GM12878 (cell line): ENCODE measurements around the gene GCSAM. TPM values are rescaled to one million over a fixed set of nuclear protein-coding genes. Genes with fewer than 3 reads are reported as not detected.

Source experiments
- ATAC-seq: fragments of 200-7000 bp; cut with Tn5 transposase; 3 replicates; pipeline ENCODE4 v1.9.1; 2020; ENCODE audit warnings: mild to moderate bottlenecking, moderate library complexity
- BruUV-seq: library from RNA; stranded (reverse); fragments of 400-500 nt; replicated peaks from 2 replicates; lab custom pipeline; 2021; lab: Mats Ljungman, UMichigan
- CTCF ChIA-PET: fragments of 300-600 bp; sonication (Branson Sonifier 250); formaldehyde crosslinking; extraction: SDS; loops from one replicate; lab custom pipeline; 2021; ENCODE audit warnings: inconsistent platforms; lab: Yijun Ruan, JAX
- POLR2A ChIA-PET: fragments of 350-600 bp; formaldehyde crosslinking; extraction: SDS; loops from one replicate; lab custom pipeline; 2021; ENCODE audit warnings: inconsistent platforms; lab: Charles Lee
- RAD21 ChIA-PET: fragments of 300-600 bp; sonication (Branson Sonifier 250); formaldehyde crosslinking; loops from one replicate; lab custom pipeline; 2023; ENCODE audit warnings: antibody characterized with exemption; ENCODE audit not compliant: unreplicated experiment; lab: Charles Lee
- SMC1A ChIA-PET: fragments of 300-600 bp; sonication (Branson Sonifier 250); formaldehyde crosslinking; loops from one replicate; lab custom pipeline; 2023; ENCODE audit not compliant: unreplicated experiment, uncharacterized antibody; lab: Charles Lee
- DNase-seq: peaks from one replicate; pipeline ENCODE4 v3.0.0-alpha.2; 2011; ENCODE audit warnings: low read depth, low spot score
- FAIRE-seq: peaks from 3 replicates; lab custom pipeline; 2011; peaks lifted over from hg19 to GRCh38; lab: Jason Lieb, UNC
- H2AFZ ChIP-seq: 2 replicates; pipeline ENCODE4 v1.6.0; 2011; ENCODE audit warnings: low read depth, low read length, control low read depth; ENCODE audit not compliant: control insufficient read depth
- H3K27ac ChIP-seq: 2 replicates; pipeline ENCODE4 v1.5.1; 2011; ENCODE audit warnings: control low read depth; ENCODE audit not compliant: control insufficient read depth, insufficient read depth
- H3K27me3 ChIP-seq, 2 experiments: replicated peaks in 1 of 2; 2 replicates each; pipeline versions ENCODE4 v1.6.0 to v1.6.1; 2011; ENCODE audit warnings: low read length in 1 of 2; ENCODE audit not compliant: control insufficient read depth in 2 of 2, insufficient read depth in 2 of 2
- H3K36me3 ChIP-seq, 2 experiments: 2 replicates each; pipeline ENCODE4 v1.5.1; 2011; ENCODE audit warnings: low read length in 1 of 2; ENCODE audit not compliant: control insufficient read depth in 2 of 2, insufficient read depth in 2 of 2
- H3K4me1 ChIP-seq: 2 replicates; pipeline ENCODE4 v1.6.1; 2011; ENCODE audit warnings: mild to moderate bottlenecking, low read length, moderate library complexity, mixed read lengths; ENCODE audit not compliant: control insufficient read depth, insufficient read depth
- H3K4me2 ChIP-seq: 2 replicates; pipeline ENCODE4 v1.6.0; 2011; ENCODE audit warnings: control low read depth; ENCODE audit not compliant: control insufficient read depth, insufficient read depth
- H3K4me3 ChIP-seq: fragments of 200-600 bp; sonication (generic); 2 replicates; pipeline ENCODE4 v1.5.1; 2016
- H3K79me2 ChIP-seq: 2 replicates; pipeline ENCODE4 v1.6.0; 2011; ENCODE audit warnings: low read length; ENCODE audit not compliant: control insufficient read depth, insufficient read depth
- H3K9ac ChIP-seq: 2 replicates; pipeline ENCODE4 v1.8.0; 2011; ENCODE audit warnings: low read length, control low read depth, mixed read lengths; ENCODE audit not compliant: control insufficient read depth, insufficient read depth
- H3K9me3 ChIP-seq: replicated peaks from 3 replicates; pipeline ENCODE4 v1.5.1; 2011; ENCODE audit warnings: mild to moderate bottlenecking, low read length; ENCODE audit not compliant: control insufficient read depth, insufficient read depth
- H4K20me1 ChIP-seq: 2 replicates; pipeline ENCODE4 v1.6.0; 2011; ENCODE audit not compliant: control insufficient read depth, insufficient read depth
- BACH1 ChIP-seq: fragments of 450-650 bp; IDR thresholded peaks from 2 replicates; pipeline ENCODE4 v1.6.1; 2017; ENCODE audit warnings: mild to moderate bottlenecking, borderline replicate concordance
- KAT2A ChIP-seq: conservative IDR thresholded peaks from 2 replicates; pipeline ENCODE4 v1.6.1; 2011; ENCODE audit warnings: low read depth, low read length; ENCODE audit not compliant: control insufficient read depth
- MTA2 ChIP-seq: fragments of 450-650 bp; IDR thresholded peaks from 2 replicates; pipeline ENCODE4 v1.6.1; 2016; ENCODE audit warnings: low read depth, mild to moderate bottlenecking, moderate library complexity
- SIX5 ChIP-seq: IDR thresholded peaks from 2 replicates; pipeline ENCODE4 v1.6.1; 2011; ENCODE audit warnings: mild to moderate bottlenecking, low read depth, low read length, moderate library complexity; ENCODE audit not compliant: severe bottlenecking
- SMAD5 ChIP-seq: IDR thresholded peaks from 2 replicates; pipeline ENCODE4 v1.6.1; 2016; ENCODE audit warnings: antibody characterized with exemption, low read depth
- TCF7 ChIP-seq: IDR thresholded peaks from 2 replicates; pipeline ENCODE4 v1.6.1; 2014; ENCODE audit warnings: antibody characterized with exemption, borderline replicate concordance
- ZNF217 ChIP-seq: fragments of 450-650 bp; IDR thresholded peaks from 2 replicates; pipeline ENCODE4 v1.6.1; 2017; ENCODE audit warnings: antibody characterized with exemption, mild to moderate bottlenecking
- WGBS: methylation state at CpG from one replicate; pipeline ENCODE4 v1.1.6; 2016; ENCODE audit warnings: low lambda C conversion rate; ENCODE audit not compliant: insufficient replicate concordance, insufficient coverage; ENCODE audit errors: missing lambda C conversion rate; 5-methylcytosine and 5-hydroxymethylcytosine counted together
- in situ Hi-C: fragments of 300-500 bp; cut with MboI; formaldehyde crosslinking; loops from 9 replicates; pipeline ENCODE4 v1.14.3; 2018; ENCODE audit warnings: mixed read lengths
- intact Hi-C: fragments of 100-400 bp; cut with micrococcal nuclease; formaldehyde crosslinking; loops from one replicate; pipeline ENCODE4 v1.14.2; 2022; ENCODE audit not compliant: unreplicated experiment
- polyA plus RNA-seq, 11 experiments: library from polyadenylated mRNA; depleted of rRNA in 4 of 11; unstranded in 6 of 11; stranded (reverse) in 5 of 11; fragments of >200 nt; fragmentation: Nextera tagmentation in 4 of 11; fragmentation: Illumina TruSeq in 1 of 11; extraction: Ambion mirVana in 4 of 11; extraction: Trizol in 1 of 11; gene quantifications; 1 replicate in 1 of 11; 2 replicates in 10 of 11; pipeline versions ENCODE4 v1.2.1 to v1.2.3, GENCODE V29; 2011 to 2016; ENCODE audit warnings: inconsistent platforms in 2 of 11, missing spikeins in 2 of 11, low read depth in 1 of 11
- total RNA-seq, 4 experiments: library from RNA; depleted of rRNA in 3 of 4; stranded (reverse); fragments of >200 nt in 3 of 4; fragmentation: Illumina TruSeq in 1 of 4; extraction: Trizol in 1 of 4; gene quantifications; 2 replicates each; pipeline versions ENCODE4 v1.2.1 to v1.2.3, GENCODE V29; 2013 to 2021
- TF ChIP-seq, protein P1 (sequence below): fragments of 450-650 bp; IDR thresholded peaks from 2 replicates; pipeline ENCODE4 v1.6.1; 2016; ENCODE audit warnings: mild to moderate bottlenecking
- TF ChIP-seq, protein P2 (sequence below): fragments of 450-650 bp; conservative IDR thresholded peaks from 2 replicates; pipeline ENCODE4 v1.6.1; 2017; ENCODE audit warnings: mild to moderate bottlenecking, moderate library complexity
- TF ChIP-seq, protein P3 (sequence below): fragments of 450-650 bp; formaldehyde crosslinking; IDR thresholded peaks from 2 replicates; pipeline ENCODE4 v1.4.0; 2020; ENCODE audit warnings: mild to moderate bottlenecking, moderate library complexity
- TF ChIP-seq, protein P4 (sequence below): fragments of 450-650 bp; IDR thresholded peaks from 2 replicates; pipeline ENCODE4 v1.6.1; 2018; ENCODE audit warnings: mild to moderate bottlenecking, low read depth, moderate library complexity; ENCODE audit not compliant: partially characterized antibody

The GCSAM gene
- total and polyA plus RNA-seq, 10 of the 15 experiments (the other 5 are each of a cell fraction or from before 2014, with no cell fraction given): 81.5 to 407 (median 107) TPM

DNA sequence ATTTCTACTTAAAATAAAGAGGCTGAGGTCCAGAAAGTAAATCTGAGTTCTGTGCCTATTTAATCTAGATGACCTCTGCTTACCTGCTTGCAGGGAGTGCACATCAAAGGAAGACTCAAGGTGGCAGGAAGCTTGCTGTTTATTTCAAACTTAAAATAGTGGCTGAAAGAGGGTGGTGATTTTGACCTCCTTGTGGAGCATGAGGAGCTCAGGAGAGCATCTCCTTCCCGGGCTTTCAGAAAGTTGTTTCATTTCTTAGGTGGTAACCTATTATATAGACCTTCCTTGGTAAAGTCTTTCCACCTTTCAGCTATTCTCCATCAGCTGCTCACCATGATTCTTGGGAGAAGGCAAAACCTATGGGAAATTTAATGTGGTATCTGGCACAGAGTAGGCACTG, 494 bp downstream of the GCSAM start:
- no peaks in the 10 kb centered on the region for H3K27me3 ChIP-seq
- in situ Hi-C loops: no loop called here
- 0% methylated on average over 1 of the region's 1 CpG for WGBS
- H3K9me3 ChIP-seq: no peaks in the 10 kb centered on the region
- peak overlapping the region; percentile 78 for H3K4me3 ChIP-seq
- no peaks in the 10 kb centered on the region for H4K20me1 ChIP-seq
- H3K9ac ChIP-seq: peak overlapping the region; percentile 98
- BruUV-seq: TSS peak; percentile 83
- H3K36me3 ChIP-seq: peaks cover 0 to 2% of the 10 kb centered on the region in 2 experiments; a peak in 1 of 4 replicates
- H3K79me2 ChIP-seq: peaks cover 77% of the 10 kb centered on the region
- H3K4me2 ChIP-seq: peak overlapping the region; percentile 64
- ChIA-PET SMC1A (interaction anchor here (0.6 to 18.5 kb wide), 16 partner anchors 7 to 463 kb away, joined by 3 to 489 read pairs (median 6); partner anchors contain the start of genes BTLA, CD200 and SLC9C1), CTCF (interaction anchor here (0.5 to 18.1 kb wide), 8 partner anchors 8 to 366 kb away, joined by 3 to 226 read pairs (median 4); partner anchors contain the start of gene SLC9C1), POLR2A (interaction anchor here (0.5 to 12.8 kb wide), 9 partner anchors 9 to 365 kb away, joined by 3 to 345 read pairs (median 6); partner anchors contain the start of gene BTLA), RAD21 (interaction anchor here (0.6 to 17.9 kb wide), 15 partner anchors 9 to 428 kb away, joined by 3 to 457 read pairs (median 6); partner anchors contain the start of gene BTLA)
- intact Hi-C loops: loop anchor here (10.0 kb wide), 1 partner anchor 362 kb away; the partner anchor contains the start of gene BTLA
- peak; percentile 1 for ATAC-seq
- no peak for DNase-seq
- no peak overlapping the region for H2AFZ ChIP-seq
- H3K27ac ChIP-seq: peak overlapping the region; percentile 99
- H3K4me1 ChIP-seq: peaks cover 57% of the 10 kb centered on the region
- no peak for FAIRE-seq
- no peak for TF ChIP-seq ZNF217
- TF ChIP-seq BACH1: peak; percentile 83
- TF ChIP-seq, protein P1, sequence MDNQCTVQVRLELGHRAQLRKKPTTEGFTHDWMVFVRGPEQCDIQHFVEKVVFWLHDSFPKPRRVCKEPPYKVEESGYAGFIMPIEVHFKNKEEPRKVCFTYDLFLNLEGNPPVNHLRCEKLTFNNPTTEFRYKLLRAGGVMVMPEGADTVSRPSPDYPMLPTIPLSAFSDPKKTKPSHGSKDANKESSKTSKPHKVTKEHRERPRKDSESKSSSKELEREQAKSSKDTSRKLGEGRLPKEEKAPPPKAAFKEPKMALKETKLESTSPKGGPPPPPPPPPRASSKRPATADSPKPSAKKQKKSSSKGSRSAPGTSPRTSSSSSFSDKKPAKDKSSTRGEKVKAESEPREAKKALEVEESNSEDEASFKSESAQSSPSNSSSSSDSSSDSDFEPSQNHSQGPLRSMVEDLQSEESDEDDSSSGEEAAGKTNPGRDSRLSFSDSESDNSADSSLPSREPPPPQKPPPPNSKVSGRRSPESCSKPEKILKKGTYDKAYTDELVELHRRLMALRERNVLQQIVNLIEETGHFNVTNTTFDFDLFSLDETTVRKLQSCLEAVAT: no peak
- TF ChIP-seq, protein P2, sequence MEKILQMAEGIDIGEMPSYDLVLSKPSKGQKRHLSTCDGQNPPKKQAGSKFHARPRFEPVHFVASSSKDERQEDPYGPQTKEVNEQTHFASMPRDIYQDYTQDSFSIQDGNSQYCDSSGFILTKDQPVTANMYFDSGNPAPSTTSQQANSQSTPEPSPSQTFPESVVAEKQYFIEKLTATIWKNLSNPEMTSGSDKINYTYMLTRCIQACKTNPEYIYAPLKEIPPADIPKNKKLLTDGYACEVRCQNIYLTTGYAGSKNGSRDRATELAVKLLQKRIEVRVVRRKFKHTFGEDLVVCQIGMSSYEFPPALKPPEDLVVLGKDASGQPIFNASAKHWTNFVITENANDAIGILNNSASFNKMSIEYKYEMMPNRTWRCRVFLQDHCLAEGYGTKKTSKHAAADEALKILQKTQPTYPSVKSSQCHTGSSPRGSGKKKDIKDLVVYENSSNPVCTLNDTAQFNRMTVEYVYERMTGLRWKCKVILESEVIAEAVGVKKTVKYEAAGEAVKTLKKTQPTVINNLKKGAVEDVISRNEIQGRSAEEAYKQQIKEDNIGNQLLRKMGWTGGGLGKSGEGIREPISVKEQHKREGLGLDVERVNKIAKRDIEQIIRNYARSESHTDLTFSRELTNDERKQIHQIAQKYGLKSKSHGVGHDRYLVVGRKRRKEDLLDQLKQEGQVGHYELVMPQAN: no peak
- TF ChIP-seq MTA2: no peak
- no peak for TF ChIP-seq KAT2A
- TF ChIP-seq TCF7: 0 out of 2 replicates have a peak, but pooled peaks have one; percentile 25
- peak; percentile 1 for TF ChIP-seq SIX5
- TF ChIP-seq, protein P3, sequence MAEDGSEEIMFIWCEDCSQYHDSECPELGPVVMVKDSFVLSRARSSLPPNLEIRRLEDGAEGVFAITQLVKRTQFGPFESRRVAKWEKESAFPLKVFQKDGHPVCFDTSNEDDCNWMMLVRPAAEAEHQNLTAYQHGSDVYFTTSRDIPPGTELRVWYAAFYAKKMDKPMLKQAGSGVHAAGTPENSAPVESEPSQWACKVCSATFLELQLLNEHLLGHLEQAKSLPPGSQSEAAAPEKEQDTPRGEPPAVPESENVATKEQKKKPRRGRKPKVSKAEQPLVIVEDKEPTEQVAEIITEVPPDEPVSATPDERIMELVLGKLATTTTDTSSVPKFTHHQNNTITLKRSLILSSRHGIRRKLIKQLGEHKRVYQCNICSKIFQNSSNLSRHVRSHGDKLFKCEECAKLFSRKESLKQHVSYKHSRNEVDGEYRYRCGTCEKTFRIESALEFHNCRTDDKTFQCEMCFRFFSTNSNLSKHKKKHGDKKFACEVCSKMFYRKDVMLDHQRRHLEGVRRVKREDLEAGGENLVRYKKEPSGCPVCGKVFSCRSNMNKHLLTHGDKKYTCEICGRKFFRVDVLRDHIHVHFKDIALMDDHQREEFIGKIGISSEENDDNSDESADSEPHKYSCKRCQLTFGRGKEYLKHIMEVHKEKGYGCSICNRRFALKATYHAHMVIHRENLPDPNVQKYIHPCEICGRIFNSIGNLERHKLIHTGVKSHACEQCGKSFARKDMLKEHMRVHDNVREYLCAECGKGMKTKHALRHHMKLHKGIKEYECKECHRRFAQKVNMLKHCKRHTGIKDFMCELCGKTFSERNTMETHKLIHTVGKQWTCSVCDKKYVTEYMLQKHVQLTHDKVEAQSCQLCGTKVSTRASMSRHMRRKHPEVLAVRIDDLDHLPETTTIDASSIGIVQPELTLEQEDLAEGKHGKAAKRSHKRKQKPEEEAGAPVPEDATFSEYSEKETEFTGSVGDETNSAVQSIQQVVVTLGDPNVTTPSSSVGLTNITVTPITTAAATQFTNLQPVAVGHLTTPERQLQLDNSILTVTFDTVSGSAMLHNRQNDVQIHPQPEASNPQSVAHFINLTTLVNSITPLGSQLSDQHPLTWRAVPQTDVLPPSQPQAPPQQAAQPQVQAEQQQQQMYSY: peak; percentile 78
- TF ChIP-seq, protein P4, sequence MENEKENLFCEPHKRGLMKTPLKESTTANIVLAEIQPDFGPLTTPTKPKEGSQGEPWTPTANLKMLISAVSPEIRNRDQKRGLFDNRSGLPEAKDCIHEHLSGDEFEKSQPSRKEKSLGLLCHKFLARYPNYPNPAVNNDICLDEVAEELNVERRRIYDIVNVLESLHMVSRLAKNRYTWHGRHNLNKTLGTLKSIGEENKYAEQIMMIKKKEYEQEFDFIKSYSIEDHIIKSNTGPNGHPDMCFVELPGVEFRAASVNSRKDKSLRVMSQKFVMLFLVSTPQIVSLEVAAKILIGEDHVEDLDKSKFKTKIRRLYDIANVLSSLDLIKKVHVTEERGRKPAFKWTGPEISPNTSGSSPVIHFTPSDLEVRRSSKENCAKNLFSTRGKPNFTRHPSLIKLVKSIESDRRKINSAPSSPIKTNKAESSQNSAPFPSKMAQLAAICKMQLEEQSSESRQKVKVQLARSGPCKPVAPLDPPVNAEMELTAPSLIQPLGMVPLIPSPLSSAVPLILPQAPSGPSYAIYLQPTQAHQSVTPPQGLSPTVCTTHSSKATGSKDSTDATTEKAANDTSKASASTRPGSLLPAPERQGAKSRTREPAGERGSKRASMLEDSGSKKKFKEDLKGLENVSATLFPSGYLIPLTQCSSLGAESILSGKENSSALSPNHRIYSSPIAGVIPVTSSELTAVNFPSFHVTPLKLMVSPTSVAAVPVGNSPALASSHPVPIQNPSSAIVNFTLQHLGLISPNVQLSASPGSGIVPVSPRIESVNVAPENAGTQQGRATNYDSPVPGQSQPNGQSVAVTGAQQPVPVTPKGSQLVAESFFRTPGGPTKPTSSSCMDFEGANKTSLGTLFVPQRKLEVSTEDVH: peak; percentile 20
- TF ChIP-seq SMAD5: 0 out of 2 replicates have a peak, but pooled peaks have one; percentile 11
